HG02970 (cell line): ENCODE measurements around the gene SMARCC1.
"Not testable (repeated sequence)": the region's sequence is repeated elsewhere in the genome, so short reads cannot be mapped to it uniquely, and the experiment has no call there.

ENCODE experiments used
- ATAC-seq: cut with Tn5 transposase; IDR thresholded peaks from one replicate; pipeline ENCODE4 v1.9.1; 2021; ENCODE audit warnings: mild to moderate bottlenecking, moderate library complexity, moderate number of reproducible peaks; ENCODE audit not compliant: unreplicated experiment, low FRiP score

SMARCC1 gene

GRCh38 chr3:47781685-47782445 lies at the start of gene SMARCC1:
SMARCC1 (minus strand) TSS chr3:47781893; CDS start chr3:47781797, 96 bp downstream.
- ATAC-seq = peak; percentile 79

DNA sequence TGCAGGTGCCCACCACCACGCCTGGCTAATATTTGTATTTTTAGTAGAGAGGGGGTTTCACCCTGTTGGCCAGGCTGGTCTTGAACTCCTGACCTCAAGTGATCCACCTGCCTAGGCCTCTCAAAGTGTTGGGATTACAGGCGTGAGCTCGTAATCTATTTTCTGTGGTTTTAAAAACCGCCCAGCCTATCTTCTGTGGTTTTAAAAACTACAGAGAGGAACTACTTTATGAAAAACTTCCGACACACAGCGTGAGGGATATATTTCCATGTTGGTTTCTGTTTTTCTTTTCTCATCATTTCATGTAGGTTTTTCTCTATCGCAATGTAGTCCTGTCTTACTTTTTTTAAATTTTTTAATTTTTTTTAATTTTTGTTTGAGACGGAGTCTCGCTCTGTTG lies 47.8 kb upstream of the SMARCC1 start:
- ATAC-seq = not testable (repeated sequence)

GRCh38 chr3:47825590-47825989 lies 43.9 kb upstream of the SMARCC1 start:
- no peak for ATAC-seq

DNA sequence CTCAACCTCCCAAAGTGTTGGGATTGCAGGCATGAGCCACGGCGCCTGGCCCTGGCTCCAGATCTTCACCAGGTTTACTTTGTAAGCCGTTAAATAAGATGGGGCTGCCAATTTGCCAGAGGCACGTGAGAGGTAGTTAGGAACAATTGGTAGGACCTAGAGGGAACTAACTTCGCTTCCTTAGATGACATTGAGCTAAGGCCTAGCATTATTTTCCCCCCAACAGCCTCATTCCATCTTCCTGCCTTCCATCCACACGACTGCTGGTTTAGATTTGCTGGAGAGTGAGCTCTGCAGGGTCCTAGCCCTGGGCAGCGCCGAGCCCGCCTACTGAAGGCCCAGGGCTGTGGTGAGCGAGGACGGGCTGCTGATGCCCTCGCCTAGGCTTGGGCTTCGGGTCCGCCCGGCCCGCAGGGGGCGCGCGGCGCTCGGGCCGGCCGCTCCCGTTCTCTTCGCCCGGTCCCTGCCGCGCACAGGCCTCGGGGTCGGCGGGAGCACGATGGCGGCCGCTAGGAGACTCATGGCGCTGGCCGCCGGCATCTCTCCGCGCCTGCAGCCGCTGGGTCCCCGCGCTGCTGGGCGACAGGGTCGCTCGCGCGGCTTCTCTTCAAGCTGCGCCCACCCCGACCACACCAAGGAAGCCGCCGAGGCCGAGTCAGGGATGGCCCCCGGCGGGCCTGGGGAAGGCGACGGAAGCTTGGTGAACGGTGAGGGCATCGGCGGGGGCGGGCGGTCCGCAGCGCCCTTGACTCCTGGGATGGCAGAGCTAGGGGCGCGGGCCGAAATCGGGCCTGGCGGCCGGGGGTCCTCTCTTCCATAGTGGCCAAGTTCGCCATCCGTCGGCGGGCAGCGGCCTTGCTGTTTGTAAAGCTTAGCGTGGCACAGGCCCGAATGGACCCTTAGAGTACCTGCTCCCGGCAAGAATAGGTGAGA lies 43.1 kb upstream of the SMARCC1 start:
- peak; percentile 92 for ATAC-seq

DNA sequence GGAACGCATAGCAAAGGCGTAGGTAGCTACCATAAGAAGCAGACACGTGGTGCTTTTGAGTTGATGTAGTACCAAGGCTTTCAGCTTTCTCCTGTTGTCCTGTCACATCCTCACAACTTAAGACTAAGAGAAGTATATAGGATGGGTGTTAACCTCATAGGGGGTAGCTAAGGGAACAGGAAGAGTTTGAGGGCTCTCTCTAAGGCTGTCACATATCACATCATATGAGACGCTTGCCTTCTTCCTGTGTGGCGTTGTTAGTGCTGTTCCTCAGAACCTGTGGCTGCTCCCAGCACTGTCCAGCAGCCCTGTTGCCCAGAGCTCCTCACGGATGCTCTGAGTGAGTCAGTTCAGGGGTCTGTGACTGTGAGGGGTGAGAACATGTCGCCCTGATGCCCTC lies 35.9 kb upstream of the SMARCC1 start:
- no peak for ATAC-seq

- ATAC-seq = no peak
Observed at GRCh38 chr3:47813551-47814177, 32.0 kb upstream of the SMARCC1 start.

- no peak for ATAC-seq
Observed at GRCh38 chr3:47804577-47804976, 22.9 kb upstream of the SMARCC1 start.

DNA sequence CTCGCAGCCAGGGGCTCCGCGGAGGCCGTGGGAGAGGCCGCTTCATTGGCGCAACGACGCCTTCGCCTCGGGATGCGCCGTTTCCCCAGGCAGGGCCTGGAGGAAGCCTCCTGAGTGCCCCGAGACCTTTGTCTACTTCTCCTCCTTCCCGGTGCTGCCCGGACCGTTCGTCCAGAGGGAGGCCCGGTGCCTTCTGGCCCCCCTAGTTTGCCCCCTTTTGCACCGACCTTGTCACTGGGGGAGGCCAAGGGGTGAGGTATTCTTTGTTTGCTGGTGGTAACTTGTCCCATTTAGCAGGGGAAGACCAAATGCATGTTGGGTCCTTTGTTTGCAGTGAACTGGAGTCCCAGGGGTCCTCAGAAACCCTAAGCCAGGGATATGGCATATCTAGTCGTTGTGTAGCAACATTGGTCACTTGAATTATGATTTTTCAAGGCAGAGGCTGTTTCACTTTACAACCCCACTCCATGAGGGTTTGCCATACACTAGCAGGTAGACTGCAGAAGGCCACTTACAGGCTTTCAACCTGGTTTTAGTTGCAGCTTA lies 21.9 kb upstream of the SMARCC1 start:
- ATAC-seq = peak; percentile 25

- peak; percentile 72 for ATAC-seq
Observed at GRCh38 chr3:47802734-47803479, 21.2 kb upstream of the SMARCC1 start, which contains the start of gene DHX30. DHX30 (plus strand) TSS chr3:47803138; CDS start chr3:47810684, 7,546 bp downstream.

DNA sequence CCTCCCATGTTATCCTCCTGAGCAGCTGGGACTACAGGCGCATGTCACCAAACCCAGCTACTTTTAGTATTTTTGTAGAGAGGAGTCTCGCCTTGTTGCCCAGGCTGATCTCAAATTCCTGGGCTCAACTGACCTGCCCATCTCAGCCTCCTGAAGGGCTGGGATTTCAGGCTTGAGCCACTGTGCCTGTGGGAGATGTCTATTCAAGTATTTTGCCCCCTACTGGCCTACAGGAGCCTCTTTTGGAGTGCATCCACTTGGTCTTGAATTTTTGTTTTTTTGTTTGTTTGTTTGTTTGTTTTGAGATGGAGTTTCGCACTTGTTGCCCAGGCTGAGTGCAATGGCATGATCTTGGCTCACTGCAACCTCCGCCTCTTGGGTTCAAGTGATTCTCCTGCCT lies 18.0 kb upstream of the SMARCC1 start:
- ATAC-seq = no peak

GRCh38 chr3:47794544-47794943 lies 12.9 kb upstream of the SMARCC1 start:
- ATAC-seq = no peak

GRCh38 chr3:47792699-47793098 lies 11.0 kb upstream of the SMARCC1 start:
- no peak for ATAC-seq

GRCh38 chr3:47791193-47791855 lies 9.6 kb upstream of the SMARCC1 start:
- ATAC-seq = no peak

- no peak for ATAC-seq
Observed at GRCh38 chr3:47783673-47784072, 2.0 kb upstream of the SMARCC1 start.

GRCh38 chr3:47782446-47783308 lies 984 bp upstream of the SMARCC1 start:
- no peak for ATAC-seq

DNA sequence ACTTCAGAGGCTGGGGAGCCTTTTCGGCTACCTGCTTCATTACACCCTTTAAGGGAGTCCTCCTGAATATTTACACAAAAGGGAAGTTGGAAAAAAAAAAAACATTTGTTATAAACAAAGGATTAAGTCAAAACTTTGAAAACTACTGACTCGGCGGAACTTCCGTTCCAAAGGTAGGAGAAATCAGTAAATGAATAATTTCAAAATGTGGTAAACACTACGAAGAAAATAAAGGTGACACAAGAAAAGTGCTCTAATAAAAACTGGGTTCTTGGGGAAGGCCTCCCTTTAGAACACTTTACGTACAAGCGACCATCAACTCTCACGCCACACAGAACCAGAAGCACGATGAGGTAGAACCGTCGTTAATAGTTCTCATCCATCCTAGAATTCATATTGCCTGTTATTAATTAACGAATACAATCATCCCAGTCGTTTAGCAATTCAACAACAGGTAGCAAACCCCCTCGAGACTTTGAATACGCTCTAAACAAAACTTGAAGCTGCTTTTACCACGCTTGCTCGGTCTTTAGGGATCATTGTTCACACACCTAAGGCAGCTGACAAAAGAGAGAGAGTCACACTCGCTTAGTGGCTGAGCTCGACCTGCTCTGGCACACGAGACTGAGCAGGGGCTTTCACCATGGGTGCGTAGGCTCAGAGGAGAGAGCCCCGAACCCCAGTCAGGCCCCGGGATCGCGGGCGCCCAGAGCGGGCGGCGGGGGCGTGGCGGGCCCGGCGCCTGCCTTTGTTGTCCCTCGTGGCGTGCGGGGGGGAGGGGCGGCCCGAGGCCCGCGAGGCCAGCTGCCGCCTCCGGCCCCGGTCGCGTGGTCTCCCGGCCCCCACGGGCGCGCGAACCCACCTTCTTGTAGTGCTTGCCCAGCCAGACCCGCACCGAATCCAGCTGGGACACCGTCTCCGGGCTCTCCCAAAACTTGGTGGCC lies 680 bp downstream of the SMARCC1 start:
- ATAC-seq = peak; percentile 34

DNA sequence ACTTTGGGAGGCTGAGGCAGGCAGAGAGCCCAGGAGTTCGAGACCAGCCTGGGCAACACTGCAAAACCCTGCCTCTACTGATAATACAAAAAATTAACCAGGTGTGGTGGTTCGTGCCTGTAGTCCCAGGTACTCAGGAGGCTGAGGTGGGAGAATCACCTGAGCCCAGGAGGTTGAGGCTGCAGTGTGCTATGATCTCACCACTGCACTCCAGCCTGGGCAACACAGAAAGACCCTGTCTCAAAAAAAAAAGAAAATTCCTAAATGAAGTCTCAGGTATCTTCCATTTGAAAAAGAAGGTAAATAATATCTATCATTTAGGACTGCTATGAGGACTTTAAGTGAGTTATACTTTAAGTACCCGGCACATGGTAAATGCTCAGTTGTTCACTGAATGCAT lies 2.9 kb downstream of the SMARCC1 start:
- ATAC-seq = no peak
